Endodermal cell (in vitro differentiated cells): ENCODE results near the gene NPIPB8. TPM values are rescaled to one million over a fixed set of nuclear protein-coding genes. Genes with fewer than 3 reads are reported as not detected.
"Not testable (repeated sequence)": the region's sequence is repeated elsewhere in the genome, so short reads cannot be mapped to it uniquely, and the experiment has no call there.

ENCODE experiments used
- DNase-seq: peaks from one replicate; pipeline ENCODE4 v3.0.0-alpha.2; 2017
- H3K27ac ChIP-seq: 2 replicates; pipeline ENCODE4 v1.5.1; 2013; ENCODE audit warnings: mild to moderate bottlenecking, low read depth, low read length, moderate library complexity
- H3K27me3 ChIP-seq: 2 replicates; pipeline ENCODE4 v1.6.1; 2013; ENCODE audit warnings: mild to moderate bottlenecking, low read length, moderate library complexity; ENCODE audit not compliant: insufficient read depth, control insufficient read depth, poor library complexity, severe bottlenecking
- H3K36me3 ChIP-seq: 2 replicates; pipeline ENCODE4 v1.7.0; 2013; ENCODE audit warnings: mild to moderate bottlenecking, low read length, moderate library complexity; ENCODE audit not compliant: control insufficient read depth, insufficient read depth
- H3K4me1 ChIP-seq: one replicate; pipeline ENCODE4 v1.7.0; 2013; ENCODE audit warnings: low read length; ENCODE audit not compliant: control insufficient read depth, insufficient read depth
- H3K4me3 ChIP-seq: 2 replicates; pipeline ENCODE4 v1.5.1; 2013; ENCODE audit warnings: mild to moderate bottlenecking, low read length, moderate library complexity
- H3K9ac ChIP-seq: 2 replicates; pipeline ENCODE4 v1.6.1; 2013; ENCODE audit warnings: mild to moderate bottlenecking, low read length, moderate library complexity; ENCODE audit not compliant: poor library complexity, severe bottlenecking; ENCODE audit errors: extremely low read depth
- H3K9me3 ChIP-seq: 2 replicates; pipeline ENCODE4 v1.6.1; 2013; ENCODE audit warnings: mild to moderate bottlenecking, low read length, moderate library complexity; ENCODE audit not compliant: control insufficient read depth
- H3K27ac Mint-ChIP-seq: 2 replicates; pipeline ENCODE4 v1.8.0; 2020; ENCODE audit warnings: mixed read lengths
- H3K27me3 Mint-ChIP-seq: 2 replicates; pipeline ENCODE4 v1.8.0; 2021; ENCODE audit warnings: mild to moderate bottlenecking, mixed read lengths; ENCODE audit not compliant: insufficient read depth
- H3K36me3 Mint-ChIP-seq: 2 replicates; pipeline ENCODE4 v1.8.0; 2020; ENCODE audit warnings: low read depth, mixed read lengths
- H3K4me1 Mint-ChIP-seq: 2 replicates; pipeline ENCODE4 v1.8.0; 2020; ENCODE audit warnings: mixed read lengths
- H3K4me3 Mint-ChIP-seq: 2 replicates; pipeline ENCODE4 v1.8.0; 2020; ENCODE audit warnings: mild to moderate bottlenecking, moderate library complexity, mixed read lengths
- H3K9me3 Mint-ChIP-seq: 2 replicates; pipeline ENCODE4 v1.8.0; 2020; ENCODE audit warnings: mild to moderate bottlenecking, mixed read lengths
- CTCF ChIP-seq: fragments of 200-600 bp; sonication (generic); conservative IDR thresholded peaks from 2 replicates; pipeline ENCODE4 v1.5.0; 2021; ENCODE audit warnings: antibody characterized with exemption, mild to moderate bottlenecking
- WGBS, 2 experiments: methylation state at CpG; one replicate each; pipeline versions ENCODE4 v1.1.5 to v1.1.7; 2013; ENCODE audit warnings: missing lambda C conversion rate in 2 of 2, mixed read lengths in 1 of 2; ENCODE audit not compliant: insufficient coverage in 1 of 2, insufficient read length in 1 of 2; 5-methylcytosine and 5-hydroxymethylcytosine counted together
- long read RNA-seq, 4 experiments: library from polyadenylated mRNA in 2 of 4; library from RNA in 1 of 4; library from capped mRNA in 1 of 4; stranded (forward) in 3 of 4; unstranded in 1 of 4; transcript quantifications; one replicate each; pipeline ENCODE4 v2.0.0, GENCODE V29; 2020 to 2021; ENCODE audit warnings: inconsistent platforms in 1 of 4
- polyA plus RNA-seq, 2 experiments: library from polyadenylated mRNA; stranded (reverse); fragments of 50-300 nt; gene quantifications; one replicate each; pipeline ENCODE4 v1.2.3, GENCODE V29; 2013
- total RNA-seq, 2 donors: library from RNA; stranded (reverse); fragmentation: NEBNext Ultra II Directional in 1 of 2; extraction: Animal tissue kit (Norgen Biotek cat#: 25700) in 1 of 2; gene quantifications; 2 replicates in 1 of 2; 3 replicates in 1 of 2; pipeline ENCODE4 v1.2.1, GENCODE V29; 2021

Gene NPIPB8
- total RNA-seq, result under 1 TPM in 1 of 2 donors, not detected in 1; 0.35 TPM
- polyA plus RNA-seq (2013, experiment 1 of 2), result not detected
- polyA plus RNA-seq (2013, experiment 2 of 2), result not detected
- long read RNA-seq, experiment 1, partial matches to known transcripts, result 0 of 1 reads
- long read RNA-seq, experiment 1, other reads (novel, unspliced or antisense), result 1 of 1 reads
- long read RNA-seq, experiment 2, result 0 reads
- long read RNA-seq, experiment 3, result 0 reads
- long read RNA-seq, experiment 4, partial matches to known transcripts, result 1 of 1 reads
- long read RNA-seq, experiment 4, other reads (novel, unspliced or antisense), result 0 of 1 reads

- H3K9ac ChIP-seq, H3K27ac Mint-ChIP-seq, H3K9me3 ChIP-seq, H3K36me3 Mint-ChIP-seq, DNase-seq, H3K27ac ChIP-seq, H3K4me3 ChIP-seq, H3K27me3 Mint-ChIP-seq, H3K4me3 Mint-ChIP-seq, H3K4me1 ChIP-seq, H3K36me3 ChIP-seq, H3K9me3 Mint-ChIP-seq, H3K27me3 ChIP-seq, H3K4me1 Mint-ChIP-seq: not testable (repeated sequence)
- whole genome bisulfite sequencing, 2 experiments, result no CpG with 5 or more reads among the region's 1 CpG
Observed at GRCh38 chr16:28637765-28638164, at the start of gene NPIPB8. TSS of gene NPIPB8 (plus strand) at chr16:28638065. CDS start at chr16:28638361, 296 bp downstream.

GRCh38 chr16:28589069-28589468 lies 48.8 kb upstream of the NPIPB8 start:
- H3K4me1 Mint-ChIP-seq, result no peaks in the 10 kb centered on the region
- no peak overlapping the region for H3K27ac Mint-ChIP-seq
- peaks cover 49% of the 10 kb centered on the region for H3K36me3 Mint-ChIP-seq
- Histone ChIP-seq H3K27me3 (no peaks in the 10 kb centered on the region), H3K9me3 (no peaks in the 10 kb centered on the region), H3K4me1 (no peaks in the 10 kb centered on the region), H3K4me3 (no peak overlapping the region), H3K36me3 (peaks cover 11% of the 10 kb centered on the region), H3K27ac (no peak overlapping the region), H3K9ac (no peak overlapping the region)
- TF ChIP-seq CTCF, result no peak
- WGBS, 2 experiments, result 84 to 95% methylated on average over 4 to 8 of the region's 8 CpGs
- H3K27me3 Mint-ChIP-seq, result no peaks in the 10 kb centered on the region
- no peak overlapping the region for H3K4me3 Mint-ChIP-seq
- H3K9me3 Mint-ChIP-seq, result no peaks in the 10 kb centered on the region
- DNase-seq, result no peak

- Mint-ChIP-seq H3K4me1 (no peaks in the 10 kb centered on the region), H3K27me3 (no peaks in the 10 kb centered on the region), H3K9me3 (no peaks in the 10 kb centered on the region), H3K4me3 (no peak overlapping the region), H3K36me3 (peaks cover 45% of the 10 kb centered on the region), H3K27ac (no peak overlapping the region)
- TF ChIP-seq CTCF, result no peak
- Histone ChIP-seq H3K36me3 (peaks cover 9% of the 10 kb centered on the region), H3K9me3 (no peaks in the 10 kb centered on the region), H3K27ac (no peak overlapping the region), H3K4me3 (no peak overlapping the region), H3K27me3 (no peaks in the 10 kb centered on the region), H3K4me1 (no peaks in the 10 kb centered on the region), H3K9ac (no peak overlapping the region)
- DNase-seq, result no peak
- 94 to 100% methylated on average over 4 to 13 of the region's 13 CpGs for WGBS, 2 experiments
Observed at GRCh38 chr16:28589930-28590329, 47.9 kb upstream of the NPIPB8 start.
